ENCODE measurements around the gene GTF2IRD1. TPM values are rescaled to one million over a fixed set of nuclear protein-coding genes. Genes with fewer than 3 reads are reported as not detected.

The GTF2IRD1 gene
- polyA plus RNA-seq, 1 of the 3 experiments (the other 2 are of a cell fraction), result 26.4 TPM

DNA sequence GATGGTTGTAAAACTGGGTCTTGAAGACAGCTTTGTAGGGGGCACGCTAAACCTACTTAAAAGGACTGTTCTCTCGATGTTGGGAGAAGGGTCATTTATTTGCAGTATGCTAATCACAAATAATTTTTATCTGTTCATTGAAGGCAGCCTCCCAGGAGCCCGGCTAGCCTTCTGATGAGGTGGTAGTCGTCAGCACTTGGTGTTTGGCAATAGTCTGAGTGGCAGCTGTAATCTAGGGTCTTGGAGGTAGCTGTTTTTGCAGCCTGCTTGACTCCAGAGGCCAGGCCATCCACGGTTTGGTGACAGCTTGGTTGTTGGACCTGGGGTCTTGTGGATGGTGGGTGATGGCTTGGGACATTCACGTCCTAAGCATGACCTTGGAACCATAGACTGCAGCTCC is 2.2 kb downstream of the GTF2IRD1 start:
- Histone ChIP-seq H3K4me2 (no peak overlapping the region), H3K36me3 (replicated peaks in 1 of 2; ENCODE audit: control insufficient read depth in 1 of 2, insufficient read depth in 2 of 2, low read length in 1 of 2) (no peaks in the 10 kb centered on the region), H3K79me2 (ENCODE audit: insufficient read depth) (peaks cover 71% of the 10 kb centered on the region; the same call in 1 of the 2 replicates), H3K27me3 (ENCODE audit: insufficient read depth) (no peaks in the 10 kb centered on the region), H3F3A (replicated peaks; ENCODE audit: insufficient read depth) (peaks cover 16% of the 10 kb centered on the region), H3K4me3 (ENCODE audit: low read depth in 2 of 2, low read length in 1 of 2) (no peak overlapping the region), H3K4me1 (ENCODE audit: control insufficient read depth in 1 of 2, insufficient read depth in 2 of 2, low read depth in 1 of 2, low read length in 1 of 2) (peaks cover 0 to 10% of the 10 kb centered on the region in 2 experiments; a peak in 1 of 4 replicates), H3K27ac (ENCODE audit: low read depth in 2 of 2, low read length in 1 of 2) (no peak overlapping the region), H4K20me1 (ENCODE audit: insufficient read depth) (peaks cover 9% of the 10 kb centered on the region; the same call in 1 of the 2 replicates), H3K9ac (no peak overlapping the region), H3K9me2 (no peaks in the 10 kb centered on the region), H2AFZ (ENCODE audit: low read depth) (no peak overlapping the region), H3K9me3 (no peaks in the 10 kb centered on the region)
- CTCF ChIA-PET, result interaction anchor here (0.8 kb wide), 2 partner anchors 58 to 110 kb away, joined by 3 read pairs; no protein-coding TSS in a partner anchor
- POLR2A ChIA-PET, result interaction anchor here (1.5 kb wide), 1 partner anchor 50 kb away, joined by 3 read pairs; no protein-coding TSS in a partner anchor
- TF ChIP-seq ELF1 (IDR thresholded peaks at IDR 0.05) (no peak), SIN3A (IDR thresholded peaks at IDR 0.05; ENCODE audit: borderline replicate concordance, low read depth, low read length) (no peak), EZH2phosphoT487 (IDR thresholded peaks at IDR 0.05; ENCODE audit: borderline replicate concordance, low read depth) (no peak), NRF1 (IDR thresholded peaks at IDR 0.05; ENCODE audit: low read depth, low read length) (no peak), GATA2 (CRISPR knock-in tag; IDR thresholded peaks at IDR 0.05) (no peak), TEAD4 (IDR thresholded peaks at IDR 0.05; ENCODE audit: borderline replicate concordance, insufficient read depth) (no peak), CHD2 (IDR thresholded peaks at IDR 0.05; ENCODE audit: low read length, partially characterized antibody) (no peak), MEF2A (IDR thresholded peaks at IDR 0.05; ENCODE audit: borderline replicate concordance, low read depth) (no peak)
- TF ChIP-seq, protein P1, sequence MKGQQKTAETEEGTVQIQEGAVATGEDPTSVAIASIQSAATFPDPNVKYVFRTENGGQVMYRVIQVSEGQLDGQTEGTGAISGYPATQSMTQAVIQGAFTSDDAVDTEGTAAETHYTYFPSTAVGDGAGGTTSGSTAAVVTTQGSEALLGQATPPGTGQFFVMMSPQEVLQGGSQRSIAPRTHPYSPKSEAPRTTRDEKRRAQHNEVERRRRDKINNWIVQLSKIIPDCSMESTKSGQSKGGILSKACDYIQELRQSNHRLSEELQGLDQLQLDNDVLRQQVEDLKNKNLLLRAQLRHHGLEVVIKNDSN (IDR thresholded peaks at IDR 0.05; ENCODE audit: borderline replicate concordance, low read depth), result no peak
- WGBS (ENCODE audit: low lambda C conversion rate), result 86% methylated on average over 6 of the region's 6 CpGs
- DNase-seq, result no peak

DNA sequence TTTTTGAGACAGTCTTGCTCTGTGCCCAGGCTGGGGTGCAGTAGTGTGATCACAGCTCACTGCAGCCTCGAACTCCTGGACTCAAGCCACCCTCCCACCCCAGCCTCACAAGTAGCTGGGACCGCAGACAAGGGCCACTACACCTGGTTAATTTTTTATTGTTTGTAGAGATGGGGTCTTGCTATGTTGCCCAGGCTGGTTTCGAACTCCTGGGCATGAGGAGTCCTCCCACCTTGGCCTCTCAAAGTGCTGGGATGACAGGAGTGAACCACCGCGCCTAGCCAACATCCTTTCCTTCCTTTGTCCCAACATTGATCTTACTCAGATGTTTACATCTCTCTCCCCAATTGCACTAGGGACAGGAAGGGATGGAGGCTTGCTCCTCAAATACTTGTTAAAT is 3.3 kb downstream of the GTF2IRD1 start:
- Histone ChIP-seq H3K4me2 (no peak overlapping the region), H3K79me2 (ENCODE audit: insufficient read depth) (peaks cover 82% of the 10 kb centered on the region; the same call in 1 of the 2 replicates), H3K27me3 (ENCODE audit: insufficient read depth) (no peaks in the 10 kb centered on the region), H3K4me3 (ENCODE audit: low read depth in 2 of 2, low read length in 1 of 2) (no peak overlapping the region), H3F3A (replicated peaks; ENCODE audit: insufficient read depth) (peaks cover 16% of the 10 kb centered on the region), H2AFZ (ENCODE audit: low read depth) (no peak overlapping the region), H3K9me2 (no peaks in the 10 kb centered on the region), H3K9me3 (no peaks in the 10 kb centered on the region), H4K20me1 (ENCODE audit: insufficient read depth) (peaks cover 14% of the 10 kb centered on the region; the same call in 1 of the 2 replicates), H3K4me1 (ENCODE audit: control insufficient read depth in 1 of 2, insufficient read depth in 2 of 2, low read depth in 1 of 2, low read length in 1 of 2) (peaks cover 0 to 10% of the 10 kb centered on the region in 2 experiments; a peak in 1 of 4 replicates), H3K27ac (ENCODE audit: low read depth in 2 of 2, low read length in 1 of 2) (no peak overlapping the region), H3K9ac (no peak overlapping the region), H3K36me3 (replicated peaks in 1 of 2; ENCODE audit: control insufficient read depth in 1 of 2, insufficient read depth in 2 of 2, low read length in 1 of 2) (no peaks in the 10 kb centered on the region)
- CTCF ChIA-PET, result no interaction called here
- POLR2A ChIA-PET, result no interaction called here
- 94% methylated on average over 5 of the region's 5 CpGs for WGBS (ENCODE audit: low lambda C conversion rate)
- no peak for DNase-seq
- TF ChIP-seq, protein P1 (IDR thresholded peaks at IDR 0.05; ENCODE audit: borderline replicate concordance, low read depth), result no peak
- TF ChIP-seq NFIC (IDR thresholded peaks at IDR 0.05; ENCODE audit: borderline replicate concordance) (no peak), YY1 (IDR thresholded peaks at IDR 0.05; ENCODE audit: low read depth) (no peak), SIN3A (IDR thresholded peaks at IDR 0.05; ENCODE audit: borderline replicate concordance, low read depth, low read length) (no peak), CHD2 (IDR thresholded peaks at IDR 0.05; ENCODE audit: low read length, partially characterized antibody) (no peak), MXI1 (IDR thresholded peaks at IDR 0.05; ENCODE audit: low read depth, low read length) (no peak)
- TF ChIP-seq, protein P2, sequence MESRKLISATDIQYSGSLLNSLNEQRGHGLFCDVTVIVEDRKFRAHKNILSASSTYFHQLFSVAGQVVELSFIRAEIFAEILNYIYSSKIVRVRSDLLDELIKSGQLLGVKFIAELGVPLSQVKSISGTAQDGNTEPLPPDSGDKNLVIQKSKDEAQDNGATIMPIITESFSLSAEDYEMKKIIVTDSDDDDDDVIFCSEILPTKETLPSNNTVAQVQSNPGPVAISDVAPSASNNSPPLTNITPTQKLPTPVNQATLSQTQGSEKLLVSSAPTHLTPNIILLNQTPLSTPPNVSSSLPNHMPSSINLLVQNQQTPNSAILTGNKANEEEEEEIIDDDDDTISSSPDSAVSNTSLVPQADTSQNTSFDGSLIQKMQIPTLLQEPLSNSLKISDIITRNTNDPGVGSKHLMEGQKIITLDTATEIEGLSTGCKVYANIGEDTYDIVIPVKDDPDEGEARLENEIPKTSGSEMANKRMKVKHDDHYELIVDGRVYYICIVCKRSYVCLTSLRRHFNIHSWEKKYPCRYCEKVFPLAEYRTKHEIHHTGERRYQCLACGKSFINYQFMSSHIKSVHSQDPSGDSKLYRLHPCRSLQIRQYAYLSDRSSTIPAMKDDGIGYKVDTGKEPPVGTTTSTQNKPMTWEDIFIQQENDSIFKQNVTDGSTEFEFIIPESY (IDR thresholded peaks at IDR 0.05; ENCODE audit: borderline replicate concordance, low read depth), result no peak
- TF ChIP-seq, protein P3, sequence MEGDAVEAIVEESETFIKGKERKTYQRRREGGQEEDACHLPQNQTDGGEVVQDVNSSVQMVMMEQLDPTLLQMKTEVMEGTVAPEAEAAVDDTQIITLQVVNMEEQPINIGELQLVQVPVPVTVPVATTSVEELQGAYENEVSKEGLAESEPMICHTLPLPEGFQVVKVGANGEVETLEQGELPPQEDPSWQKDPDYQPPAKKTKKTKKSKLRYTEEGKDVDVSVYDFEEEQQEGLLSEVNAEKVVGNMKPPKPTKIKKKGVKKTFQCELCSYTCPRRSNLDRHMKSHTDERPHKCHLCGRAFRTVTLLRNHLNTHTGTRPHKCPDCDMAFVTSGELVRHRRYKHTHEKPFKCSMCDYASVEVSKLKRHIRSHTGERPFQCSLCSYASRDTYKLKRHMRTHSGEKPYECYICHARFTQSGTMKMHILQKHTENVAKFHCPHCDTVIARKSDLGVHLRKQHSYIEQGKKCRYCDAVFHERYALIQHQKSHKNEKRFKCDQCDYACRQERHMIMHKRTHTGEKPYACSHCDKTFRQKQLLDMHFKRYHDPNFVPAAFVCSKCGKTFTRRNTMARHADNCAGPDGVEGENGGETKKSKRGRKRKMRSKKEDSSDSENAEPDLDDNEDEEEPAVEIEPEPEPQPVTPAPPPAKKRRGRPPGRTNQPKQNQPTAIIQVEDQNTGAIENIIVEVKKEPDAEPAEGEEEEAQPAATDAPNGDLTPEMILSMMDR (IDR thresholded peaks at IDR 0.05), result no peak
- TF ChIP-seq, protein P4, sequence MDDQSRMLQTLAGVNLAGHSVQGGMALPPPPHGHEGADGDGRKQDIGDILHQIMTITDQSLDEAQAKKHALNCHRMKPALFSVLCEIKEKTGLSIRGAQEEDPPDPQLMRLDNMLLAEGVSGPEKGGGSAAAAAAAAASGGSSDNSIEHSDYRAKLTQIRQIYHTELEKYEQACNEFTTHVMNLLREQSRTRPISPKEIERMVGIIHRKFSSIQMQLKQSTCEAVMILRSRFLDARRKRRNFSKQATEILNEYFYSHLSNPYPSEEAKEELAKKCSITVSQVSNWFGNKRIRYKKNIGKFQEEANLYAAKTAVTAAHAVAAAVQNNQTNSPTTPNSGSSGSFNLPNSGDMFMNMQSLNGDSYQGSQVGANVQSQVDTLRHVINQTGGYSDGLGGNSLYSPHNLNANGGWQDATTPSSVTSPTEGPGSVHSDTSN (IDR thresholded peaks at IDR 0.05), result no peak
- TF ChIP-seq, protein P5, sequence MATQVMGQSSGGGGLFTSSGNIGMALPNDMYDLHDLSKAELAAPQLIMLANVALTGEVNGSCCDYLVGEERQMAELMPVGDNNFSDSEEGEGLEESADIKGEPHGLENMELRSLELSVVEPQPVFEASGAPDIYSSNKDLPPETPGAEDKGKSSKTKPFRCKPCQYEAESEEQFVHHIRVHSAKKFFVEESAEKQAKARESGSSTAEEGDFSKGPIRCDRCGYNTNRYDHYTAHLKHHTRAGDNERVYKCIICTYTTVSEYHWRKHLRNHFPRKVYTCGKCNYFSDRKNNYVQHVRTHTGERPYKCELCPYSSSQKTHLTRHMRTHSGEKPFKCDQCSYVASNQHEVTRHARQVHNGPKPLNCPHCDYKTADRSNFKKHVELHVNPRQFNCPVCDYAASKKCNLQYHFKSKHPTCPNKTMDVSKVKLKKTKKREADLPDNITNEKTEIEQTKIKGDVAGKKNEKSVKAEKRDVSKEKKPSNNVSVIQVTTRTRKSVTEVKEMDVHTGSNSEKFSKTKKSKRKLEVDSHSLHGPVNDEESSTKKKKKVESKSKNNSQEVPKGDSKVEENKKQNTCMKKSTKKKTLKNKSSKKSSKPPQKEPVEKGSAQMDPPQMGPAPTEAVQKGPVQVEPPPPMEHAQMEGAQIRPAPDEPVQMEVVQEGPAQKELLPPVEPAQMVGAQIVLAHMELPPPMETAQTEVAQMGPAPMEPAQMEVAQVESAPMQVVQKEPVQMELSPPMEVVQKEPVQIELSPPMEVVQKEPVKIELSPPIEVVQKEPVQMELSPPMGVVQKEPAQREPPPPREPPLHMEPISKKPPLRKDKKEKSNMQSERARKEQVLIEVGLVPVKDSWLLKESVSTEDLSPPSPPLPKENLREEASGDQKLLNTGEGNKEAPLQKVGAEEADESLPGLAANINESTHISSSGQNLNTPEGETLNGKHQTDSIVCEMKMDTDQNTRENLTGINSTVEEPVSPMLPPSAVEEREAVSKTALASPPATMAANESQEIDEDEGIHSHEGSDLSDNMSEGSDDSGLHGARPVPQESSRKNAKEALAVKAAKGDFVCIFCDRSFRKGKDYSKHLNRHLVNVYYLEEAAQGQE (IDR thresholded peaks at IDR 0.05; ENCODE audit: low read depth, low read length), result no peak
